SIG-M5 treated with dmso at 0.1 percent for 504 hours (cell line): ENCODE results near the gene MAGEA1.
"Not testable (repeated sequence)": the region's sequence is repeated elsewhere in the genome, so short reads cannot be mapped to it uniquely, and the experiment has no call there.

ENCODE experiments used
- DNase-seq: peaks from one replicate; lab custom pipeline; 2025; ENCODE audit not compliant: unreplicated experiment; lab: John Stamatoyannopoulos, UW

Gene MAGEA1, protein sequence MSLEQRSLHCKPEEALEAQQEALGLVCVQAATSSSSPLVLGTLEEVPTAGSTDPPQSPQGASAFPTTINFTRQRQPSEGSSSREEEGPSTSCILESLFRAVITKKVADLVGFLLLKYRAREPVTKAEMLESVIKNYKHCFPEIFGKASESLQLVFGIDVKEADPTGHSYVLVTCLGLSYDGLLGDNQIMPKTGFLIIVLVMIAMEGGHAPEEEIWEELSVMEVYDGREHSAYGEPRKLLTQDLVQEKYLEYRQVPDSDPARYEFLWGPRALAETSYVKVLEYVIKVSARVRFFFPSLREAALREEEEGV

DNA sequence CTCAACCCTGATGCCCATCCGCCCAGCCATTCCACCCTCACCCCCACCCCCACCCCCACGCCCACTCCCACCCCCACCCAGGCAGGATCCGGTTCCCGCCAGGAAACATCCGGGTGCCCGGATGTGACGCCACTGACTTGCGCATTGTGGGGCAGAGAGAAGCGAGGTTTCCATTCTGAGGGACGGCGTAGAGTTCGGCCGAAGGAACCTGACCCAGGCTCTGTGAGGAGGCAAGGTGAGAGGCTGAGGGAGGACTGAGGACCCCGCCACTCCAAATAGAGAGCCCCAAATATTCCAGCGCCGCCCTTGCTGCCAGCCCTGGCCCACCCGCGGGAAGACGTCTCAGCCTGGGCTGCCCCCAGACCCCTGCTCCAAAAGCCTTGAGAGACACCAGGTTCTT lies at the start of gene MAGEA1:
TSS of gene MAGEA1 (plus strand) at position 154 of the 400 bp plus-strand sequence. CDS start 3,106 bp downstream, outside the sequence.
- no peak for DNase-seq

- DNase-seq, result not testable (repeated sequence)
Measured at GRCh38 chrX:153132924-153133323, 46.2 kb upstream of the MAGEA1 start.

DNA sequence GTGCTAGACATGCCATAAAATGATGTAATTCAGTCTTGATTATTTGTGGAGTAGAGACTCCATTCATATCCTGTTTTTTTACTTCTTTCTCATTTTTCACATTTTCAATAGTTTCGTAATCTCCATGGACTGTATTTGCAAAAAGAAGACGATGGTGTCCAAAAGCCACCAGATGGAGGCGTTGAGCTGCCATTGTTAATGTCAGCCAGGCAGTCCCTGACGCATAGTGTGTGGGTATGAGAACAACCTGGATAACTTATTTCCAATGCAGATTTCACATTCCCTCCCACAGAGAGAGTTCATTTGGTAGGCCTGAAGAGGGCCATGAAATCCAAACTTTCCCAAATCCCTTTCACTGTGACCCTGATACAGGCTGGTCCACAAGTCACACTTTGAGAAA lies 40.0 kb upstream of the MAGEA1 start:
- not testable (repeated sequence) for DNase-seq

DNA sequence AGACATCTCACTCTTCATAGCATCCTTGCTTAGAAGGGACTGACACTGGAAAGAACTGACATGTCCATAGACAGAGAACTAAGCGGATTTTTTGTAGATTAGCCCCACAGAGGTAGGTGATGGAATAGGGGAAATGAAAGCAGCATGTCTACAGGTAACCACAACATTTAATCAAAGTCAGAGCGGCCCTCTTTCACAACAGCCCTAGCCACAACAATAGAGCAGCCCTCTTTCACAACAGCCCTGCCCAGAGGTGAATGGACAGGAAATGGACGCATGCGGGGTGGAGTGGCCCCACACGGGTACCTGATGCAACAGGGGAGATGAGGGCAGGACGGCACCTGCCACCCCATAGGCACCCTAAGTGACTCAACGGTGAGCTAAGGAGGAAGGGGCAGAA lies 32.8 kb upstream of the MAGEA1 start:
- not testable (repeated sequence) for DNase-seq

GRCh38 chrX:153153516-153153915 lies 25.6 kb upstream of the MAGEA1 start:
- no peak for DNase-seq

DNA sequence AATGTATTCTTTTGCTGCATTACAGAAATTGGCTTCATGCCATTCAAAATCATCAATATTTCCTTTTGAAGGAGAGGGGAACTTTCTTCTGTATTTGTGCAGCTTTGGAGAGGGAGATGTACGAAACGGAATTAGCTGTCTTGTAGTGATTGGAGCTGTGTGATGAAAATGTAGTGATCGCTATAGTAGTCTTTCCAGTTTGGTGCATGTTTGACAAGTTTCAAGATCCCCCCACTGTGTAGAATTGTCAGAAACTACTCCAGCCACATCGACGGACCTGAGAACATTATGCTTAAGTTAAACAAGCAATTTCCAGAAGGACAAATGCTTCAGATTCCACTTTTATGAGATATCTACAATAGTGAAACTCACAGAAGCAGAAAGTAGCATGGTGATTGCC lies 21.6 kb upstream of the MAGEA1 start:
- no peak for DNase-seq

DNA sequence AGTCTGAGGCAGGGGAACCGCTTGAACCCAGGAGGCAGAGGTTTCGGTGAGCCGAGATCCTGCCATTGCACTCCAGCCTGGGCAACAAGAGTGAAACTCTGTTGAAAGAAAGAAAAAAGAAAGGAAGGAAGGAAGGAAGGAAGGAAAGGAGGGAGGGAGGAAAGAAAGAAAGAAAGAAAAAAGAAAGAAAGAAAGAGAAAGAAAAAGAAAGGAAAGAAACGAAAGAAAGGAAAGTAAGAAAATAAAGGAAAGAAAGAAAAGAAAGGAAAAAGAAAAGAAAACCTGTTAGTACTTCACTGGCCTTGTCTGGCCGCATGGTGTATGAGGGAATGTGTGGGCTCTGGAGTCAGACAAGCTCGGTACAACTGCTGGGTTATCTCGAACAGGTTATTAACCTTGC lies 20.8 kb upstream of the MAGEA1 start:
- DNase-seq, result no peak

DNA sequence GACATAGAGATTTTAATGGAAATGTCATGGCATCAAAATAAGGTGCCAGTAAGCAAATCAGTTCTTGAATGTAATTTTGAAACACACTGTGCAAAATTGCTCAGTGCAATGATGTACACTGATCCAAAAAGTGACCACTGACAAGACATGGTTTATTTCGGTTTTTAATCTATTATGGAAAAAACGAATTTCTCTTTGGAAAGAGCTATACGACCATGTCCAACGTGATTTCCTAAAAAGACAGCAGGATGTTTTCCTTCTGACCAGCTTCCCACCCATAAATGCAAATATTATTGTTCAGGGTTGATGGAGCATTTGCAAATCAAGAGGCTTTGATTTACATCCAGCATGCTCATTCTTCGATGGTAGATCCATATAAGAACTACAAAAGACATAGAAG lies 17.1 kb upstream of the MAGEA1 start:
- DNase-seq, result no peak

DNA sequence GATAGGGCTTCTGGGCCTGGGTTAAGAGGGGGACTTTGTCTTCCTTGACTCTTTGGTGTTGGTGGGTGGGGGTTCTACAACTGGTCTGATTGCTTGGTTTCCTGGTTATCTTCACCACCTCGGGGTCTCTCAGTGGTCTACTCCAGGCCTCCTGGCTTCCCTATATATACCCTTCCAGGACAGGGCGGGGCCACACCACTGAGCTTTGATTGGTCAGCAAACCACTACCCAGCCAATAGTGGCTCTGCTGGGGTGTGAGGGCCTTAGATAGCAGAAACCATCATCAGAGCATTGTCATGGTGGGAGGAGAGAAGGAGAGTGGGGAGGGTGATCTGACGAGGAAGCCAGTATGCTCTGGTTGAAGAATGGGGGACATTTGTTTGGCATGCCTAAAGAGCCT lies 14.4 kb upstream of the MAGEA1 start:
- DNase-seq, result no peak

DNA sequence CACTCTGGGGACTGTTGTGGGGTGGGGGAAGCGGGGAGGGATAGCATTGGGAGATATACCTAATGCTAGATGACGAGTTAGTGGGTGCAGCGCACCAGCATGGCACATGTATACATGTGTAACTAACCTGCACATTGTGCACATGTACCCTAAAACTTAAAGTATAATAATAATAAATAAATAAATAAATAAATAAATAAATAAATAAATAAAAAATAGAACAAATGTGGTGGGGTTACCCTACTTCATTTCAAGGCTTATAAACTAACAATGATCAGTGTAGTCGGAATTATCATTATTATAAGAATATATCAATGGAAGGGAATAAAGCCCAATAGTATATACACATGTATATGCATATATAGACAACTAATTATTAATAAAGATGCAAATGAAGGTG lies 10.7 kb upstream of the MAGEA1 start:
- not testable (repeated sequence) for DNase-seq

DNA sequence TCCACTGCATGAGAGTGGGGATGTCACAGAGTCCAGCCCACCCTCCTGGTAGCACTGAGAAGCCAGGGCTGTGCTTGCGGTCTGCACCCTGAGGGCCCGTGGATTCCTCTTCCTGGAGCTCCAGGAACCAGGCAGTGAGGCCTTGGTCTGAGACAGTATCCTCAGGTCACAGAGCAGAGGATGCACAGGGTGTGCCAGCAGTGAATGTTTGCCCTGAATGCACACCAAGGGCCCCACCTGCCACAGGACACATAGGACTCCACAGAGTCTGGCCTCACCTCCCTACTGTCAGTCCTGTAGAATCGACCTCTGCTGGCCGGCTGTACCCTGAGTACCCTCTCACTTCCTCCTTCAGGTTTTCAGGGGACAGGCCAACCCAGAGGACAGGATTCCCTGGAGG lies 2.7 kb downstream of the MAGEA1 start:
- DNase-seq, result no peak

DNA sequence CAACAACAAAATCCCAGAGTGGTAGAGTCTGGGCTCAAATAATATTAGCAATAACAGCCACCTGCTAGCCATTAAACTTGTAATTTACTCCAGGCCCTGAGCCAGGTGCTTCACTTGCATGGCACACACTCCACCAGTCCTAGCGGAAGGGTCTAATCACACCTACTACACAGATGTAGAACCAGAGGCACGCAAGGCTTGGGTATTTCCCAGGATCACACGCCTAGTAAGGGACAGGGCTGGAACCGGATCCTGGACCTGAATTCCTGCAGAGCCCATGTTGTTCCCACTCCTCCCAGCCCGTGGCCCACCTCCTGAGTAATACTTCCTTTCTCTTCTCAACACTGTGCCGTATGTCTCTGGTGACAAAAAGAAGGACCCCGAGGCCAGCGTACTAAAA lies 5.7 kb downstream of the MAGEA1 start:
- no peak for DNase-seq

GRCh38 chrX:153190381-153190780 lies 11.3 kb downstream of the MAGEA1 start:
- no peak for DNase-seq

GRCh38 chrX:153200462-153200861 lies 21.4 kb downstream of the MAGEA1 start:
- no peak for DNase-seq

DNA sequence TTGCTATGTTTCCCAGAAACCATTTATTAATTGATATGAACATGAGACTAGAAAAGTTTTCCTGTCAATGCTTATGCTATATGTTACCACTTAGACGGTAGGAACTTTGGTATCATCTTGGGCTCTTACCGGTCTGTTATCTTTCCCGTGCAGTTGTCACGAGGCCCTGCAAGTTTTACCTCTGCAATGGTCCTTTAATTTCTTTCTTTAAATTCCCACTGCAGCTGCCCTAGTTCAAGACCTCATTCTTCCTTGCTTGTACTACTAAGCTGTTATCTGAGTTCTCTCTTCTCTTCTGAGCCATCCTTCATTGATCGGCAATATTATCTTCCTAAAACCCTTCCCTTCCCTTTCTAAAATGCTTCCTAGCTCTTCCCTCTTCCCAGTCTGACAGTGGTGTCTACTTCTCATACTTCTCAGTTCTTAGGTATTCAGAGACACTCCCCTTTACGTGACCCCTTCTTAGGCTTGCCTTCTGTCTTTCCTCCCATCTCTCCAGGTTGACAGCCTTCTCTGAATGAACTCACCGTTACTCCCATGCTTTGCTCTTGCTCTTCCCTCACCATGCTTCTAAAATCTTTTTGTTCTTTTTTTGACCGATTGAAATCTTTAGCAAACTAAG lies 27.5 kb downstream of the MAGEA1 start:
- DNase-seq, result no peak

- DNase-seq, result no peak
Measured at GRCh38 chrX:153209347-153209746, 30.3 kb downstream of the MAGEA1 start.

- peak; percentile 5 for DNase-seq
Measured at GRCh38 chrX:153214934-153215333, 35.9 kb downstream of the MAGEA1 start.

- no peak for DNase-seq
Measured at GRCh38 chrX:153216926-153217325, 37.8 kb downstream of the MAGEA1 start.

GRCh38 chrX:153225438-153226098 lies 46.5 kb downstream of the MAGEA1 start:
- DNase-seq, result no peak

DNA sequence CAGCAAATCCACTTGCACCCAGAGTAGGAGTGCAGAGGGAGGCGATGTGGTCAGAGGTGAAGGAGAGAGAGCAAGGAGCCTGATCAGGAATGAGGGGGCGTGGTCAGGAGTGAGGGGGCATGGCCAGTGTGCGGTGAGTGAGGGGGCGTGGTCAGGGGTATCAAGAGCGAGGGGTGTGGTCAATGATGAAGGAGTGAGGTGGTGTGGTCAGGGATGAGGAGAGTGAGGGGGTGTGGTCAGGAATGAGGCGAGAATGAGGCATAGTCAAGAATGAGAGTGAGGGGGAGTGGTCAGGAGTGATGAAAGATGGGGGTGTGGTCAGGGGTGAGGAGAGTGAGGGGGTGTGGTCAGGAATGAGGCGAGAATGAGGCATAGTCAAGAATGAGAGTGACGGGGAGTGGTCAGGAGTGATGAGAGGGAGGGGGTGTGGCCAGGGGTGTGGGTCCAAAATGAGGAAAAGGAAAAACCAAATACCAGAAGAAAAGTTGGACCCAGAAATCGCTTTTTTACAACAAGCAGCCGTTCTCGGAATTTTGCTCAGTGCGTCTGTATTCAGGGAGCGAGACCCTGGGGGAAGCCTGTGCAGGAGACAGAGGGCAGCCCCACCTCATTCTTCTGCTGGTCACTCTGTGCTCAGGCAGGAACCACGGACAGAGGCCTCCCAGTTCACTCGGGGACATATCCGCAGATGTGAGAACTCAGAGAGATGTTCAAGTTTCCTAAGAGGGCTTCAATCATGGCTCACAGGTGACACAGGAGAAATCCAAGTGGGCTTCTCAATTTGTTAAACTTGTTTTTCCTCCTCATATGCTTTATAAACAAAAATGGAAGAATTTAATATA lies 47.5 kb downstream of the MAGEA1 start:
- DNase-seq, result peak; percentile 57
